ENCODE data around the gene CCDC192. TPM values are rescaled to one million over a fixed set of nuclear protein-coding genes. Genes with fewer than 3 reads are reported as not detected.

Gene CCDC192
- total and polyA plus RNA-seq, 10 of the 15 experiments (the other 5 are each of a cell fraction or from before 2014, with no cell fraction given) = 0.20 to 0.79 (median 0.32) TPM; not detected in 4

DNA sequence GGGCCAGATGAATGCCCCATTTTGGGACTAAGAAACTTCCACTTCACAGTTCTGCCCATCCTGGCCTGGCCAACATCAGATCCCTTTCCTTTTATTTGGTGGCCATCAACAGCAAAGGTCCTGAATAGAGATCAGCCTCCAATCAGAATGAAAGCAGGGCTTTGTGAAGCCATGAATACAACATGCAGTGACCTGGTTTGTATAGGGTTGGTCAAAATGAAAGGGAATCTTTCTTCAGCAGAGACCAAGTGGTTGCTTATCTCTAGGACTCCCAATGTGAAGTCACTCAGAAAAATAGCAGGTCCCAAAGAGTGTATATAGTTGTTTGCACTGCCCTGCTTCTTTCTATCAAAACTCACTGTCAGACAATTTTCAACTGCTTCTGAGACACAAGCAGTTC lies 266.5 kb downstream of the CCDC192 start (continued):
- TF ChIP-seq, protein P1, sequence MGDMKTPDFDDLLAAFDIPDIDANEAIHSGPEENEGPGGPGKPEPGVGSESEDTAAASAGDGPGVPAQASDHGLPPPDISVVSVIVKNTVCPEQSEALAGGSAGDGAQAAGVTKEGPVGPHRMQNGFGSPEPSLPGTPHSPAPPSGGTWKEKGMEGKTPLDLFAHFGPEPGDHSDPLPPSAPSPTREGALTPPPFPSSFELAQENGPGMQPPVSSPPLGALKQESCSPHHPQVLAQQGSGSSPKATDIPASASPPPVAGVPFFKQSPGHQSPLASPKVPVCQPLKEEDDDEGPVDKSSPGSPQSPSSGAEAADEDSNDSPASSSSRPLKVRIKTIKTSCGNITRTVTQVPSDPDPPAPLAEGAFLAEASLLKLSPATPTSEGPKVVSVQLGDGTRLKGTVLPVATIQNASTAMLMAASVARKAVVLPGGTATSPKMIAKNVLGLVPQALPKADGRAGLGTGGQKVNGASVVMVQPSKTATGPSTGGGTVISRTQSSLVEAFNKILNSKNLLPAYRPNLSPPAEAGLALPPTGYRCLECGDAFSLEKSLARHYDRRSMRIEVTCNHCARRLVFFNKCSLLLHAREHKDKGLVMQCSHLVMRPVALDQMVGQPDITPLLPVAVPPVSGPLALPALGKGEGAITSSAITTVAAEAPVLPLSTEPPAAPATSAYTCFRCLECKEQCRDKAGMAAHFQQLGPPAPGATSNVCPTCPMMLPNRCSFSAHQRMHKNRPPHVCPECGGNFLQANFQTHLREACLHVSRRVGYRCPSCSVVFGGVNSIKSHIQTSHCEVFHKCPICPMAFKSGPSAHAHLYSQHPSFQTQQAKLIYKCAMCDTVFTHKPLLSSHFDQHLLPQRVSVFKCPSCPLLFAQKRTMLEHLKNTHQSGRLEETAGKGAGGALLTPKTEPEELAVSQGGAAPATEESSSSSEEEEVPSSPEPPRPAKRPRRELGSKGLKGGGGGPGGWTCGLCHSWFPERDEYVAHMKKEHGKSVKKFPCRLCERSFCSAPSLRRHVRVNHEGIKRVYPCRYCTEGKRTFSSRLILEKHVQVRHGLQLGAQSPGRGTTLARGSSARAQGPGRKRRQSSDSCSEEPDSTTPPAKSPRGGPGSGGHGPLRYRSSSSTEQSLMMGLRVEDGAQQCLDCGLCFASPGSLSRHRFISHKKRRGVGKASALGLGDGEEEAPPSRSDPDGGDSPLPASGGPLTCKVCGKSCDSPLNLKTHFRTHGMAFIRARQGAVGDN (IDR thresholded peaks at IDR 0.05) = no peak
- TF ChIP-seq TBL1XR1 (IDR thresholded peaks at IDR 0.05; ENCODE audit: low read depth, low read length) (0 out of 2 replicates have a peak, but pooled peaks have one; percentile 21), SRF (IDR thresholded peaks at IDR 0.05; ENCODE audit: low read depth in 2 of 2, low read length in 2 of 2) (no peak), NRF1 (conservative IDR thresholded peaks at IDR 0.05; ENCODE audit: low read depth, low read length) (no peak), CHD4 (IDR thresholded peaks at IDR 0.05) (no peak), ZNF207 (IDR thresholded peaks at IDR 0.05; ENCODE audit: borderline replicate concordance) (no peak), RBBP5 (conservative IDR thresholded peaks at IDR 0.05) (no peak), TCF7 (IDR thresholded peaks at IDR 0.05; ENCODE audit: borderline replicate concordance) (no peak), SIN3A (IDR thresholded peaks at IDR 0.05; ENCODE audit: low read depth, low read length) (no peak), NFIC (IDR thresholded peaks at IDR 0.05; ENCODE audit: low read depth, low read length) (no peak), POLR2A (IDR thresholded peaks at IDR 0.05; ENCODE audit: low read depth, low read length) (no peak), RUNX3 (IDR thresholded peaks at IDR 0.05; ENCODE audit: low read length) (no peak), RAD21 (IDR thresholded peaks at IDR 0.05; ENCODE audit: insufficient read depth, low read depth, low read length) (peak; percentile 3; the same call in 1 of the 2 replicates), MTA2 (IDR thresholded peaks at IDR 0.05; ENCODE audit: low read depth) (no peak)
- TF ChIP-seq, protein P2, sequence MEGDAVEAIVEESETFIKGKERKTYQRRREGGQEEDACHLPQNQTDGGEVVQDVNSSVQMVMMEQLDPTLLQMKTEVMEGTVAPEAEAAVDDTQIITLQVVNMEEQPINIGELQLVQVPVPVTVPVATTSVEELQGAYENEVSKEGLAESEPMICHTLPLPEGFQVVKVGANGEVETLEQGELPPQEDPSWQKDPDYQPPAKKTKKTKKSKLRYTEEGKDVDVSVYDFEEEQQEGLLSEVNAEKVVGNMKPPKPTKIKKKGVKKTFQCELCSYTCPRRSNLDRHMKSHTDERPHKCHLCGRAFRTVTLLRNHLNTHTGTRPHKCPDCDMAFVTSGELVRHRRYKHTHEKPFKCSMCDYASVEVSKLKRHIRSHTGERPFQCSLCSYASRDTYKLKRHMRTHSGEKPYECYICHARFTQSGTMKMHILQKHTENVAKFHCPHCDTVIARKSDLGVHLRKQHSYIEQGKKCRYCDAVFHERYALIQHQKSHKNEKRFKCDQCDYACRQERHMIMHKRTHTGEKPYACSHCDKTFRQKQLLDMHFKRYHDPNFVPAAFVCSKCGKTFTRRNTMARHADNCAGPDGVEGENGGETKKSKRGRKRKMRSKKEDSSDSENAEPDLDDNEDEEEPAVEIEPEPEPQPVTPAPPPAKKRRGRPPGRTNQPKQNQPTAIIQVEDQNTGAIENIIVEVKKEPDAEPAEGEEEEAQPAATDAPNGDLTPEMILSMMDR (IDR thresholded peaks at IDR 0.05 in 2 of 3, conservative IDR thresholded peaks at IDR 0.05 in 1 of 3; ENCODE audit: control insufficient read depth in 2 of 3, extremely low read depth in 1 of 3, insufficient read depth in 1 of 3, low read depth in 3 of 3, low read length in 3 of 3) = no peak
- TF ChIP-seq, protein P3, sequence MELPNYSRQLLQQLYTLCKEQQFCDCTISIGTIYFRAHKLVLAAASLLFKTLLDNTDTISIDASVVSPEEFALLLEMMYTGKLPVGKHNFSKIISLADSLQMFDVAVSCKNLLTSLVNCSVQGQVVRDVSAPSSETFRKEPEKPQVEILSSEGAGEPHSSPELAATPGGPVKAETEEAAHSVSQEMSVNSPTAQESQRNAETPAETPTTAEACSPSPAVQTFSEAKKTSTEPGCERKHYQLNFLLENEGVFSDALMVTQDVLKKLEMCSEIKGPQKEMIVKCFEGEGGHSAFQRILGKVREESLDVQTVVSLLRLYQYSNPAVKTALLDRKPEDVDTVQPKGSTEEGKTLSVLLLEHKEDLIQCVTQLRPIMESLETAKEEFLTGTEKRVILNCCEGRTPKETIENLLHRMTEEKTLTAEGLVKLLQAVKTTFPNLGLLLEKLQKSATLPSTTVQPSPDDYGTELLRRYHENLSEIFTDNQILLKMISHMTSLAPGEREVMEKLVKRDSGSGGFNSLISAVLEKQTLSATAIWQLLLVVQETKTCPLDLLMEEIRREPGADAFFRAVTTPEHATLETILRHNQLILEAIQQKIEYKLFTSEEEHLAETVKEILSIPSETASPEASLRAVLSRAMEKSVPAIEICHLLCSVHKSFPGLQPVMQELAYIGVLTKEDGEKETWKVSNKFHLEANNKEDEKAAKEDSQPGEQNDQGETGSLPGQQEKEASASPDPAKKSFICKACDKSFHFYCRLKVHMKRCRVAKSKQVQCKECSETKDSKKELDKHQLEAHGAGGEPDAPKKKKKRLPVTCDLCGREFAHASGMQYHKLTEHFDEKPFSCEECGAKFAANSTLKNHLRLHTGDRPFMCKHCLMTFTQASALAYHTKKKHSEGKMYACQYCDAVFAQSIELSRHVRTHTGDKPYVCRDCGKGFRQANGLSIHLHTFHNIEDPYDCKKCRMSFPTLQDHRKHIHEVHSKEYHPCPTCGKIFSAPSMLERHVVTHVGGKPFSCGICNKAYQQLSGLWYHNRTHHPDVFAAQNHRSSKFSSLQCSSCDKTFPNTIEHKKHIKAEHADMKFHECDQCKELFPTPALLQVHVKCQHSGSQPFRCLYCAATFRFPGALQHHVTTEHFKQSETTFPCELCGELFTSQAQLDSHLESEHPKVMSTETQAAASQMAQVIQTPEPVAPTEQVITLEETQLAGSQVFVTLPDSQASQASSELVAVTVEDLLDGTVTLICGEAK (IDR thresholded peaks at IDR 0.05; ENCODE audit: borderline replicate concordance) = no peak

All from GM12878 (cell line).